Gastroesophageal sphincter (tissue), 3 donors: Measurements from ENCODE around the gene SNRNP48.

Experiments
- POLR2A ChIP-seq, 2 donors: fragments of 450-650 bp; IDR thresholded peaks; one replicate each; pipeline ENCODE4 v1.6.1; 2017; ENCODE audit warnings: antibody characterized with exemption in 2 of 2, mild to moderate bottlenecking in 2 of 2, moderate library complexity in 1 of 2
- POLR2AphosphoS5 ChIP-seq: sonication (generic); formaldehyde crosslinking; IDR thresholded peaks from one replicate; pipeline ENCODE4 v1.6.1; 2017; ENCODE audit warnings: antibody characterized with exemption
- TF ChIP-seq, protein P1 (sequence below), 4 experiments: fragments of 200-600 bp in 2 of 4; fragments of 450-650 bp in 2 of 4; sonication (generic) in 1 of 4; IDR thresholded peaks; one replicate each; pipeline ENCODE4 v1.5.1; 2017 to 2019; ENCODE audit warnings: antibody characterized with exemption in 4 of 4, mild to moderate bottlenecking in 2 of 4, moderate library complexity in 2 of 4

DNA sequence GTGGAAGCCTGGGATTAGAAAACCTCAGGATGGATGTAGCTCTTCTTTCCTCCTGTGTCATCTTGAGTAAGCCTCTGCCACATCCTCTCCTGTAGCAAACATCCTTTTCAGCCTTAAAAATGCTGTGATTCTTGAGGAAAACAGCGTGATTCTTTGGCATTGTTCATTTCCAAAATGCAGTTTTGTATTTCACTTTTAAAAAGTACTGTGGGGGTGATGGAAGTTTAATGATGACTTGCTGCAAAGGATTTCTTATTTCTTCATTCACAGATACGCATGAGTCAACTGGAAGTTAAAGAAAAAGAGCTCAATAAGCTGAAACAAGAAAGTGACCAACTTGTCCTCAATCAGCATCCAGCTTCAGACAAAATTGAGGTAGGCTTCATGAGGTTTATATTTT, 23.9 kb upstream of the SNRNP48 start:
- TF ChIP-seq POLR2A (IDR thresholded peaks at IDR 0.05): no peak
- TF ChIP-seq, protein P1, sequence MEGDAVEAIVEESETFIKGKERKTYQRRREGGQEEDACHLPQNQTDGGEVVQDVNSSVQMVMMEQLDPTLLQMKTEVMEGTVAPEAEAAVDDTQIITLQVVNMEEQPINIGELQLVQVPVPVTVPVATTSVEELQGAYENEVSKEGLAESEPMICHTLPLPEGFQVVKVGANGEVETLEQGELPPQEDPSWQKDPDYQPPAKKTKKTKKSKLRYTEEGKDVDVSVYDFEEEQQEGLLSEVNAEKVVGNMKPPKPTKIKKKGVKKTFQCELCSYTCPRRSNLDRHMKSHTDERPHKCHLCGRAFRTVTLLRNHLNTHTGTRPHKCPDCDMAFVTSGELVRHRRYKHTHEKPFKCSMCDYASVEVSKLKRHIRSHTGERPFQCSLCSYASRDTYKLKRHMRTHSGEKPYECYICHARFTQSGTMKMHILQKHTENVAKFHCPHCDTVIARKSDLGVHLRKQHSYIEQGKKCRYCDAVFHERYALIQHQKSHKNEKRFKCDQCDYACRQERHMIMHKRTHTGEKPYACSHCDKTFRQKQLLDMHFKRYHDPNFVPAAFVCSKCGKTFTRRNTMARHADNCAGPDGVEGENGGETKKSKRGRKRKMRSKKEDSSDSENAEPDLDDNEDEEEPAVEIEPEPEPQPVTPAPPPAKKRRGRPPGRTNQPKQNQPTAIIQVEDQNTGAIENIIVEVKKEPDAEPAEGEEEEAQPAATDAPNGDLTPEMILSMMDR (IDR thresholded peaks at IDR 0.05): no peak
- no peak for TF ChIP-seq POLR2AphosphoS5
